IgD-negative memory B cell (primary cell): Measurements from ENCODE around the gene ARHGEF17. TPM values are rescaled to one million over a fixed set of nuclear protein-coding genes. Genes with fewer than 3 reads are reported as not detected.

ENCODE experiments used
- H3K27ac Mint-ChIP-seq, 3 donors: one replicate each; pipeline ENCODE4 v1.8.0; 2020 to 2022; ENCODE audit warnings: mild to moderate bottlenecking in 3 of 3, mixed read lengths in 3 of 3, moderate library complexity in 1 of 3
- H3K27me3 Mint-ChIP-seq: one replicate; pipeline ENCODE4 v1.8.0; 2021; ENCODE audit warnings: mixed read lengths
- H3K36me3 Mint-ChIP-seq: one replicate; pipeline ENCODE4 v1.8.0; 2020; ENCODE audit warnings: mild to moderate bottlenecking, mixed read lengths
- H3K4me1 Mint-ChIP-seq, 3 donors: one replicate each; pipeline ENCODE4 v1.8.0; 2020 to 2022; ENCODE audit warnings: mixed read lengths in 3 of 3, mild to moderate bottlenecking in 1 of 3
- H3K4me3 Mint-ChIP-seq, 4 donors: one replicate each; pipeline ENCODE4 v1.8.0; 2020 to 2022; ENCODE audit warnings: mild to moderate bottlenecking in 4 of 4, mixed read lengths in 4 of 4, moderate library complexity in 3 of 4
- H3K9me3 Mint-ChIP-seq, 3 donors: one replicate each; pipeline ENCODE4 v1.8.0; 2020 to 2021; ENCODE audit warnings: mixed read lengths in 3 of 3, mild to moderate bottlenecking in 1 of 3
- polyA plus RNA-seq: library from polyadenylated mRNA; unstranded; fragments of 300-500 nt; fragmentation: Illumina TruSeq; gene quantifications from one replicate; pipeline ENCODE4 v1.2.3, GENCODE V29; 2021

Gene ARHGEF17
- polyA plus RNA-seq, 1 donor from 2014 or later: not detected

DNA sequence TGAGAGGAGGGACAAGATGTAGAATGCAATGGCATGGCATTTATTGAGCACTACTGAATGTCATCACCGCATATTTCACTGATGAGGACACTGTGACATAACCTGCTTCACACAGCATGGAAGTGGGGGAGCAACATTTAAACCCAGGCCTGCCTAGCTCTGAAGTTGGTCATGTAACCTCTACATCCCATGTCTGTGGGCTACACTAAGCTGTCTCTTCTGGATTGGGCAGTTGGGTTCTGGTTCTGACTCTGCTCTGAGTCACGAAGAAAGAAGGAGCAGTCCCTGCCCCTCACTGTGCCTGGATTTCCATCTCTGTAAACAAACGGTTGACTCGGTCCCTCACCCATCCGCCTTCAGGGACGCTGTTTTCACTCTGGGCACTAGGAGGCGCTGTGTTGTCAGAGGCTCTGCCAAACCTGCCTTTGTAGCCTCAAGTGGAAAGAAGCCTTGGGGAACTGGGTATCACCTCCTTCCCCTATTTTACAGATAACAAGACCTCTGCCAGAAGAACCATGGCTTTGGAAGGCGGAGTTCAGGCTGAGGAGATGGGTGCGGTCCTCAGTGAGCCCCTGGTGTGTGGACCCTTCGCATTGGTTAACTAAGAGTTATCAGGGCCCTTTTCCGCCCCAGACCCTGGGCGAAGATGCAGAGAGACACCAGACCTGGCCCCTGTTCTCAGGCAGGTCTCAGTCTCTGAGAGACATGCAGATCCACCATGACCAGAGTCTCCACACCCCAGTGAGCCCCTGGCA is 12.7 kb upstream of the ARHGEF17 start:
- peaks cover 0 to 4% (median 2%) of the 10 kb centered on the region in 3 donors for H3K4me1 Mint-ChIP-seq
- H3K4me3 Mint-ChIP-seq: no peak overlapping the region
- no peak overlapping the region for H3K27ac Mint-ChIP-seq
- H3K9me3 Mint-ChIP-seq: no peaks in the 10 kb centered on the region
- peaks cover 9% of the 10 kb centered on the region for H3K27me3 Mint-ChIP-seq
- H3K36me3 Mint-ChIP-seq: no peaks in the 10 kb centered on the region

- Mint-ChIP-seq H3K9me3 (no peaks in the 10 kb centered on the region), H3K27ac (no peak overlapping the region), H3K4me3 (no peak overlapping the region), H3K27me3 (peaks cover 12% of the 10 kb centered on the region), H3K36me3 (no peaks in the 10 kb centered on the region), H3K4me1 (peaks cover 0 to 4% (median 2%) of the 10 kb centered on the region in 3 donors)
These were observed 12.1 kb upstream of the ARHGEF17 start for GRCh38 chr11:73295996-73296318.

- Mint-ChIP-seq H3K4me3 (no peak overlapping the region), H3K36me3 (no peaks in the 10 kb centered on the region), H3K4me1 (peaks cover 0 to 4% (median 2%) of the 10 kb centered on the region in 3 donors), H3K9me3 (no peaks in the 10 kb centered on the region), H3K27me3 (peaks cover 12% of the 10 kb centered on the region), H3K27ac (no peak overlapping the region)
These were observed 11.4 kb upstream of the ARHGEF17 start for GRCh38 chr11:73296501-73297230.

- Mint-ChIP-seq H3K27ac (no peak overlapping the region), H3K9me3 (no peaks in the 10 kb centered on the region), H3K36me3 (no peaks in the 10 kb centered on the region), H3K4me3 (no peak overlapping the region), H3K4me1 (peaks cover 0 to 4% (median 2%) of the 10 kb centered on the region in 3 donors), H3K27me3 (peaks cover 12% of the 10 kb centered on the region)
These were observed 10.9 kb upstream of the ARHGEF17 start for GRCh38 chr11:73297231-73297590.

DNA sequence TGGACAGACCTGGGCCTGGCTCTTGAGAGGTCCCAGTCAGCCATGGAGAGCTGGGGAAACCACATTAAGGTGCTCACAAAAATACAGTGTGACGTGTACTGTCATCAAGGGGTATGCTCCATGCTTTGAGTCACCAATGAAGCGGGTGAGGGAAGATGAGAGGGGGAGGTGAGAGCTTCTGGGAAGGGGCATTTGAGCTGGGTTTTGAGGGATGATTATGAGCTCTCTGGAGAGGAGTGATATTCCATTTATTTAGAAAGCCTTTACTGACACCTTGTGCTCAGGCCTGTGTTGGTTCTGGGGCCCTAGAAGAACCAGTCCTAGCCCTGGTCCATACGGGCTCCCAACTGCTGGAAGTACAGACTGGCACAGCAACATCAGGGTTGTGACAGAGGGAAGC is 10.4 kb upstream of the ARHGEF17 start:
- Mint-ChIP-seq H3K4me3 (peak overlapping the region in 1 of 4 donors; percentile 25), H3K27me3 (peaks cover 12% of the 10 kb centered on the region), H3K27ac (no peak overlapping the region), H3K36me3 (no peaks in the 10 kb centered on the region), H3K4me1 (peaks cover 0 to 4% (median 2%) of the 10 kb centered on the region in 3 donors), H3K9me3 (no peaks in the 10 kb centered on the region)

GRCh38 chr11:73298233-73298632 is 9.8 kb upstream of the ARHGEF17 start:
- Mint-ChIP-seq H3K4me3 (no peak overlapping the region), H3K27ac (no peak overlapping the region), H3K36me3 (no peaks in the 10 kb centered on the region), H3K9me3 (no peaks in the 10 kb centered on the region), H3K27me3 (peaks cover 16% of the 10 kb centered on the region), H3K4me1 (peaks cover 0 to 4% (median 2%) of the 10 kb centered on the region in 3 donors)

DNA sequence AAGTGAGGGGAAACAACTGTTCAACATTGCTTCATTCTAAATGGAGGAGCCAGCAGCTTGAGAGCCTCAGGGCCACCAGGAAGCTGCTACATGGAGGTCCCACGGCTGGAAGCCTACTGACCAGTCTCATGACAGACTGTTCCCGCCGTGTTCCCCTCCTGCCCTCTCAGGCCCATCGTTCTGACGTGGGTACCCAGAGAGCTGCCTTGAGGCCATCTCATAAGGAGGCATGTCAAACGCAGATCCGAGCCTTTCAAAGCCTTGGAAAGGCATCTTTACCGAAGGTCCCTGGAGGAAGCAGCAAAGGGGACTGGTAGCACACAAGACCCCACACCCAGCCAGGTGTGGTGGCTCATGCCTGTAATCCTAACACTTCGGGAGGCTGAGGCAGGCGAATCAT is 8.3 kb upstream of the ARHGEF17 start:
- Mint-ChIP-seq H3K27ac (no peak overlapping the region), H3K9me3 (no peaks in the 10 kb centered on the region), H3K4me3 (no peak overlapping the region), H3K4me1 (peaks cover 0 to 4% (median 0%) of the 10 kb centered on the region in 3 donors), H3K27me3 (peaks cover 16% of the 10 kb centered on the region), H3K36me3 (no peaks in the 10 kb centered on the region)

DNA sequence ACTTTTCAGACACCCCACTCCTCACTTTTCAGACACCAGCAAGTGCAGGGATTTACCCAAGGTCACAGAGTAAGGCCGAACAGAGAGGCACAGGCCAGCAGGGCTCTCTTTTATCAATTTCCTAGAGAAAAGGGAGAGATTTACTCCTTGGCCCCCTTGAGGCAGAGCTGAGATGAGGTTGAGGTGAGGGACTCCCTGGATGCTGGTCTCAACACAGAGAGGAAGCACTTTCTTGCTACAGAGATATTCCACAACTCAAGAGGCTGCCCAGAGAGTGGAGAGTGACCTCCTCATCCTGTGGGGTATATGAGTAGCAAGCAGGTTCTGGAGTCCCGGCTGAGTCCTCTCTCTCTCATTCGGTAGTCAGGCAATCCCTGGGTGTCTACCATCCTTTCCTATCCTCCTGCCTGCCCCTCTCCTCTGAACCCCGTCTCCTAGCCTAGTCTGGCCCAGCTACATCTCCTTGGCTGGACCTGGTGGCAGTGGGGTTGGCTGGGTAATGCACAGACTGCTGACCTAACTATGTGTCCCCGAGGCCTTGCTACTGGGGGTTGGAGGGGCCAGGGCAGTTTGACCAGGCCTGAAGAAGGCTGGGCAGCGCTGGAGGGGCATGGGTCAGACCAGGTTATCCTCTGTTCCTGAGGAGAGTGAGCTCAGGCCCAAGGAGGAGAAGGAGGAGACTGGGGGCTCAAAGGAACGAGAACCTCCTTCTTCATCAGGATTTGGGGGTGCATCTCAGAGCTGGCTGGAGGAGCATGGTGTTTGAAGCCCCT is 1.8 kb upstream of the ARHGEF17 start:
- peak overlapping the region in 3 of 4 donors; percentile 30 to 94 (median 78) for H3K4me3 Mint-ChIP-seq
- no peaks in the 10 kb centered on the region for H3K36me3 Mint-ChIP-seq
- peaks cover 12% of the 10 kb centered on the region for H3K27me3 Mint-ChIP-seq
- H3K9me3 Mint-ChIP-seq: no peaks in the 10 kb centered on the region
- H3K27ac Mint-ChIP-seq: peak overlapping the region in 1 of 3 donors; percentile 75
- peaks cover 5 to 7% (median 6%) of the 10 kb centered on the region in 3 donors for H3K4me1 Mint-ChIP-seq

- Mint-ChIP-seq H3K27me3 (peaks cover 12% of the 10 kb centered on the region), H3K9me3 (no peaks in the 10 kb centered on the region), H3K36me3 (no peaks in the 10 kb centered on the region), H3K4me1 (peaks cover 5 to 8% (median 7%) of the 10 kb centered on the region in 3 donors), H3K27ac (peak overlapping the region; percentile 6 to 75 (median 54)), H3K4me3 (peak overlapping the region; percentile 78 to 96 (median 90))
These were observed 1.1 kb upstream of the ARHGEF17 start for GRCh38 chr11:73306977-73307322.

DNA sequence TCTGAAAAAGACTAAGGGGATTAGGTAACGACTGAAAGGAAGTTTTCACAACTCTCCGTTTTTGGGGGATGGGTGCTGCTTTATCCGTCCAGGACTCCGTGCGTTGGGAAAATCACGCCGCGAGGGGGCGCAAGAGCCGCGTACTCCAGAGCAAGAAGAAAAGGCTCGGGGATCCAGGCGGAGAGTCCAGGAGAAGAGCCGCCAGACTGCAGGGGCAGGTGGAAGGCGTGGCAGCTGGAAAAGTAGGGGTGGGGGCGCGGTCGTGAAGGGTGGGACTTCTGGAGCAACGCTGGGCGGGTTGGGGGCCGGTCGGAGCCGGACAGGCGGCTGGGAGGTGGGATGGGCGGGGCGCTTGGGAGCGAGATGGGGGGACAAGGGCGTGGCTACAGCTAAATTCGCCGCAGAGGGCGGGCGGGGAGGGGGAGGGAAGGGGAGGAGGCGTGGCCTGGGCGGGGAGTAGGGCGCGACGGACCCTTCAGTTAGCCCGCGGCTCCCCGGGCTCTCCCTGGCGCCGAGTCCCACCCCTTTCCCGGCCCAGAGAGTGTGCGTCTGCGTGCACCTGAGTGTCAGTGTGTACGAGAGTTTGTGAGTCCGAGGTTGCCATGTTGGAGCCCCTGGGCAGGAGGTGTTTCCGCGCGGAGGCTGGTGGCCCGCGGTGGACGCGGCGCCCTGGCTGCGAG is 613 bp upstream of the ARHGEF17 start:
- Mint-ChIP-seq H3K36me3 (no peaks in the 10 kb centered on the region), H3K4me3 (peak overlapping the region; percentile 78 to 96 (median 90)), H3K9me3 (no peaks in the 10 kb centered on the region), H3K4me1 (peaks cover 5 to 10% (median 7%) of the 10 kb centered on the region in 3 donors), H3K27ac (peak overlapping the region; percentile 6 to 75 (median 54)), H3K27me3 (peaks cover 12% of the 10 kb centered on the region)

DNA sequence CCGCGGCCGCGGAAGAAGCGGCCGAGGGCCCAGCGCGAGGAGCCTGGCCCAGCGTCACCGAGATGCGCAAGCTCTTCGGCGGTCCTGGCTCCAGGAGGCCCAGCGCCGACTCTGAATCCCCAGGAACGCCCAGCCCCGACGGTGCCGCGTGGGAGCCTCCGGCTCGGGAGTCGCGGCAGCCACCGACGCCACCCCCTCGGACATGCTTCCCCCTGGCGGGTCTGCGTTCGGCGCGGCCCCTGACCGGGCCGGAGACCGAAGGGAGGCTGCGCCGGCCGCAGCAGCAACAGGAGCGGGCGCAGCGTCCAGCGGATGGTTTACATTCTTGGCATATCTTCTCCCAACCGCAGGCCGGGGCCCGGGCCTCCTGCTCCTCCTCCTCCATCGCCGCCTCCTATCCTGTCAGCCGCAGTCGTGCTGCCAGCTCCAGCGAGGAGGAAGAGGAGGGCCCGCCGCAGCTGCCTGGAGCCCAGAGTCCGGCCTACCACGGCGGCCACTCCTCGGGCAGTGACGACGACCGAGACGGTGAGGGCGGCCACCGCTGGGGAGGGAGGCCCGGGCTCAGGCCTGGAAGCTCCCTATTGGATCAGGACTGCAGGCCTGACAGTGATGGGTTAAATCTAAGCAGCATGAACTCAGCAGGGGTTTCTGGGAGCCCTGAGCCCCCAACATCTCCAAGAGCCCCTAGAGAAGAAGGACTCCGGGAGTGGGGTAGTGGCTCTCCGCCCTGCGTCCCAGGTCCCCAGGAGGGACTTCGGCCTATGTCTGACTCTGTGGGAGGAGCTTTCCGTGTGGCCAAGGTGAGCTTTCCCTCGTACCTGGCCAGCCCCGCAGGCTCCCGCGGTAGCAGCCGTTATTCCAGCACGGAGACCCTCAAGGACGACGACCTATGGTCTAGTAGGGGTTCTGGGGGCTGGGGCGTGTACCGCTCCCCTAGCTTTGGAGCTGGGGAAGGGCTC is 1.2 kb downstream of the ARHGEF17 start:
- Mint-ChIP-seq H3K9me3 (no peaks in the 10 kb centered on the region), H3K36me3 (no peaks in the 10 kb centered on the region), H3K27me3 (peaks cover 5% of the 10 kb centered on the region), H3K4me1 (peaks cover 7 to 10% (median 8%) of the 10 kb centered on the region in 3 donors), H3K4me3 (peak overlapping the region in 1 of 4 donors; percentile 52), H3K27ac (peak overlapping the region in 1 of 3 donors; percentile 31)

DNA sequence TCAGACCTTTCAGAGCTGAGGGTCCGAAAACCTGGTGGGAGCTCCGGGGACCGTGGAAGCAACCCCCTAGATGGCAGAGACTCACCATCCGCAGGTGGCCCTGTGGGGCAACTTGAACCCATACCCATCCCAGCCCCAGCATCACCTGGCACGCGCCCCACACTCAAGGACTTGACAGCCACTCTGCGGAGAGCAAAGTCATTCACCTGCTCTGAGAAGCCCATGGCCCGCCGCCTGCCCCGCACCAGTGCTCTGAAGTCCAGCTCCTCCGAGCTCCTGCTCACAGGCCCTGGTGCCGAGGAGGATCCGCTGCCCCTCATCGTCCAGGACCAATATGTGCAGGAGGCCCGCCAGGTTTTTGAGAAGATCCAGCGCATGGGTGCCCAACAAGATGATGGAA is 2.0 kb downstream of the ARHGEF17 start:
- Mint-ChIP-seq H3K9me3 (no peaks in the 10 kb centered on the region), H3K4me3 (peak overlapping the region in 2 of 4 donors; percentile 5 to 52), H3K4me1 (peaks cover 7 to 10% (median 8%) of the 10 kb centered on the region in 3 donors), H3K27me3 (peaks cover 5% of the 10 kb centered on the region), H3K27ac (no peak overlapping the region), H3K36me3 (no peaks in the 10 kb centered on the region)

GRCh38 chr11:73310661-73311393 is 2.8 kb downstream of the ARHGEF17 start:
- Mint-ChIP-seq H3K27ac (no peak overlapping the region), H3K4me3 (peak overlapping the region in 1 of 4 donors; percentile 52), H3K36me3 (no peaks in the 10 kb centered on the region), H3K4me1 (peaks cover 7 to 10% (median 8%) of the 10 kb centered on the region in 3 donors), H3K27me3 (peaks cover 5% of the 10 kb centered on the region), H3K9me3 (no peaks in the 10 kb centered on the region)
